Mucosa of stomach (tissue), 1 donor: ENCODE data around the gene CTSA.

ENCODE experiments used
- H3K27me3 ChIP-seq: one replicate; pipeline ENCODE4 v1.7.0; 2013; ENCODE audit warnings: mild to moderate bottlenecking, low read length; ENCODE audit not compliant: control insufficient read depth, insufficient read depth
- H3K36me3 ChIP-seq: one replicate; pipeline ENCODE4 v1.7.0; 2013; ENCODE audit warnings: low read length; ENCODE audit not compliant: control insufficient read depth, insufficient read depth
- H3K4me1 ChIP-seq: one replicate; pipeline ENCODE4 v1.7.0; 2013; ENCODE audit warnings: mild to moderate bottlenecking, low read length; ENCODE audit not compliant: control insufficient read depth, insufficient read depth
- H3K4me3 ChIP-seq: one replicate; pipeline ENCODE4 v1.7.0; 2013; ENCODE audit warnings: low read length
- H3K9ac ChIP-seq: one replicate; pipeline ENCODE4 v1.7.0; 2013; ENCODE audit warnings: mild to moderate bottlenecking, low read length, moderate library complexity
- H3K9me3 ChIP-seq: one replicate; pipeline ENCODE4 v1.7.0; 2013; ENCODE audit warnings: mild to moderate bottlenecking, low read length, moderate library complexity; ENCODE audit not compliant: control insufficient read depth
- donor health status: Pancreatic carcinoma.

Gene CTSA

GRCh38 chr20:45902199-45902701 is 11.1 kb downstream of the CTSA start:
- H3K9ac ChIP-seq, result no peak overlapping the region
- peaks cover under 1% of the 10 kb centered on the region for H3K36me3 ChIP-seq
- H3K4me3 ChIP-seq, result no peak overlapping the region
- H3K9me3 ChIP-seq, result no peaks in the 10 kb centered on the region
- H3K27me3 ChIP-seq, result no peaks in the 10 kb centered on the region
- no peaks in the 10 kb centered on the region for H3K4me1 ChIP-seq

DNA sequence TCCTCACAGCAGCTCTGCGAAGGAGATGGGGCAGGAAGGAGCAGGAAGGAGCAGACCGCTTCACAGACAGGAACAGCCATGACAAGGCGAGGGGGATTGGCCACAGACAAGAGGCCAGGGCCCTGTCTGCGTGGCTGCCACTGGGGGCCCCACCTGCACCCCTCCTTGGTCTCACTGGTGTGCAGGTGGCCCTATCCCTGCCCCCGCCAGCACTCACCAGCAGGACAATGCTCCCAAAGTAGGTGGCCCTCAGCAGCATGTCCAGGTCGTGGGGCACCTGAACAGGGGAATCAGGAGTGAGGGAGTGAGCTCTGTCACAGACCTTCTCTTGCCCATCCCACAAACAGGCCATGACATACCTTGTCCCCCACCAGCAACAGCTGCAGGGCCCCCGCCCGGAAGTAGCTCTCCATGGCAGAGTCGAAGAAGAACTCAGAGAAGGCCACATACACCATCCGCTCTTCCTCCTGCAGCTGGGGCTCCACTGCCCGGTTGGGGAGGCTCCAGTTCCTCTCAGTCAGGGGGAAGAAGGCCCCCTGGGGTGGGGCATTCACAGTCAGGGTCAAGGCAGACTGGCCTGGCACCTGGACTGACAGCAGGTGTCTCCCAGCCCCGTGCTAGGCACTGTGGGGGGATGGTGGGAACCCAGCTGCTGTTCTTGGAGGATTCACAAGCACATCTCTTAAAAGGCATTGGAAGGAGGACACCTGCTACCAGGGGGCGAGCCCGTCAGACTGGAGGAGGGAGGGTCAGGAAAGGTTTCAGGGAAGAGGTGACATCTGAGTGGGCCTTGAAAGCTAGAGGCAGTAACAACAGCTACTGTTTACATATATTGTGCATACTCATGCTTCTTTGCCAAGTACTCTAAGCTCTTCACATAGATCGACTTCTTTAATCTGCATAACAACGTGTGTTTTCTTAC is 13.7 kb downstream of the CTSA start:
- H3K4me1 ChIP-seq, result no peaks in the 10 kb centered on the region

GRCh38 chr20:45905505-45906079 is 14.5 kb downstream of the CTSA start:
- H3K9ac ChIP-seq, result no peak overlapping the region
- H3K4me3 ChIP-seq, result no peak overlapping the region
- H3K9me3 ChIP-seq, result no peaks in the 10 kb centered on the region
- no peaks in the 10 kb centered on the region for H3K36me3 ChIP-seq
- H3K27me3 ChIP-seq, result no peaks in the 10 kb centered on the region
- H3K4me1 ChIP-seq, result no peaks in the 10 kb centered on the region

More for the DNA sequence above, 13.7 kb downstream of the CTSA start:
- Histone ChIP-seq H3K27me3 (no peaks in the 10 kb centered on the region), H3K9ac (no peak overlapping the region), H3K36me3 (no peaks in the 10 kb centered on the region), H3K4me3 (no peak overlapping the region), H3K9me3 (no peaks in the 10 kb centered on the region)

DNA sequence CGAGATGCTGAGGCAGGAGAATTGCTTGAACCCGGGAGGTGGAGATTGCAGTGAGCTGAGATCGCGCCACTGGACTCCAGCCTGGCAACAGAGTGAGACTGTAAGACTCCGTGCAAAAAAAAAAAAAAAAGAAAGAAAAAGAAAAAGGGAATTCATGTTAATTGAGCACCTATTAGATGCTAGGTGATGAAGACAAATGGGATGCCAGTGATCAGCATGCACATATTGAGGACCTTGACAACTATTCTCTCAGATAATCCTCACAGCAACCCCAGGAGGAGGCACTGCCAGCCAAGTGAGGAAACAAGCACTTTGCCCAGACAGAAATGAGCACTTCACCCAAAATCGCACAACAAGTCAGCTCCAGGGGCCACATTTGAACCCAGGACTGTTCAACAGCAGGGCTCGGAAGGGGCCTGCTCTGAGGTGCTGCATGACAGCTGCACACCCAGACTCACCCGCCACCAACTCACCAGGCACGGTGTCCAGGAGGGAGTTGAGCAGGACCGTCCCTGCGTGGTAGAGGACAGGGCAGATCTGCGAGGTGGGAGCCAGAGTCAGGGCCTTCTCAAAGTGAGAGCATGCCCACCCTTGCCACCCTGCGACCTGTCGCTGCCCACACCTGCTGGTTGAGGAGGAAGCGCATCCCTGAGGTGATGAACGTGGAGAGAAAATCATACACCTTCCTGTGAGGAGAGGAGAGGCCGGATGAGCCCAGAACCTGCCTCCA is 16.2 kb downstream of the CTSA start:
- Histone ChIP-seq H3K9ac (no peak overlapping the region), H3K4me3 (no peak overlapping the region), H3K36me3 (no peaks in the 10 kb centered on the region), H3K27me3 (no peaks in the 10 kb centered on the region), H3K4me1 (peaks cover 12% of the 10 kb centered on the region), H3K9me3 (no peaks in the 10 kb centered on the region)

DNA sequence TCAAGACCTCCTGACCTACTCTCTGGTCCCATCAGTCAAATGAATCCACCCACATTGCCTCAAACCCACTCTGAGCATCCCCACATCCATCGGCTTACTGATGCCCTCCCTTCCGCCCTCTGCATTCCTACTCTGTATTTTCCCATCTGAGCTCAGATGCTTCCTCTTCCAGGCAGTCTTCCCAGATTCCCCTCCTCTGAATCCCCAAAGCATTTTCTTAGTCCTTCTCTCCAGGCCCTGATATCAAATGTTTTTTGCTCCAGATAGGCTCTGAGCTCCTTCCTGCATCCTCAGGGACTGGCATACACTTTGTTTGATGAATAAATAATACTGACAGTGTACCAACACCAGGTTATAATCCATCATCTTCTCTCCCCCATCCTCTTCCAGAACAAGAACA is 16.9 kb downstream of the CTSA start:
- H3K27me3 ChIP-seq, result no peaks in the 10 kb centered on the region
- H3K36me3 ChIP-seq, result no peaks in the 10 kb centered on the region
- H3K9me3 ChIP-seq, result no peaks in the 10 kb centered on the region
- peaks cover 15% of the 10 kb centered on the region for H3K4me1 ChIP-seq
- no peak overlapping the region for H3K4me3 ChIP-seq
- no peak overlapping the region for H3K9ac ChIP-seq

- no peak overlapping the region for H3K4me3 ChIP-seq
Observed at GRCh38 chr20:45909336-45909808, 18.2 kb downstream of the CTSA start.

GRCh38 chr20:45909817-45910669 is 18.9 kb downstream of the CTSA start:
- Histone ChIP-seq H3K9me3 (no peaks in the 10 kb centered on the region), H3K9ac (no peak overlapping the region), H3K36me3 (no peaks in the 10 kb centered on the region), H3K4me3 (no peak overlapping the region), H3K4me1 (peaks cover 24% of the 10 kb centered on the region), H3K27me3 (no peaks in the 10 kb centered on the region)

More at GRCh38 chr20:45909336-45909808, 18.2 kb downstream of the CTSA start:
- H3K27me3 ChIP-seq, result no peaks in the 10 kb centered on the region
- no peak overlapping the region for H3K9ac ChIP-seq
- peaks cover 18% of the 10 kb centered on the region for H3K4me1 ChIP-seq
- H3K36me3 ChIP-seq, result no peaks in the 10 kb centered on the region
- H3K9me3 ChIP-seq, result no peaks in the 10 kb centered on the region

DNA sequence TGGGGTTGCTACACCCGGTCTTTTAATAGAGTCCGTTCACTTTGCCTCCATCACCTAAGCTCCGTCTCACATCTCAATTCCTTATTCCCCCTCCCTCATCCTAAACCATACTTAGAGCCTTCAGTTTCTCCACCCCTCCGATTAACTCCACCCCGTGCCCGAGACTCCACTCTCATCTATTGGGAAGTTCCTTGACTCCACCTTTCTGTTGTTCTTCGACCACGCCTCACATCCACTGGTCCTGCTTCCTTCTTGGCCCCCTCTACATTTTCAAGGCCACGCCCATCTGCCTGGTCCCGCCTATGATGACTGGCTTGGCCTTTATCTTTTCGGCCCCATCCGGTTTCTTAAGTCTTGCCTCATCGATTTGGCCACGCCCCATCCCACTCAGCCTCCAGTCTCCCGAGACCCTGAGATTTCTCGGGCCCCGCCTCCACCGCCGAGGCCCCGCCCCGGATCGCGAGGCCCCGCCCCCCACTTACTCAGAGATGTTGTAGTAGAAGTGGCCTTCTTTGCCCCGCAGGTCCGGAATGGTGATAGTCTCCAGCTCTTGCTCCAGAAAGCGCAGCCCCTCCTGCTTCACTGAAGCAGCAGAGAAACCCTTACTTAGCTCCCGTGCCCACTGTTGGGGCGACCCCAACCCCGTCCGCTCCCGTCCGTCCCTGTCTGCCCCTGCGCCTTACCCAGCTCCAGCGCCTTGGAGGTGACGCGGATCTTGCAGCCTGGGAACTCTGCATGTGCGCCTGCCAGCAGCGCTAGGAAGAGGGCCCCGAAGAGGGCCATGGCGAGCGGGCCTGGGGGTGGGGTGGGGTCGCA is 19.7 kb downstream of the CTSA start:
- Histone ChIP-seq H3K4me3 (peak overlapping the region; percentile 23), H3K9ac (peak overlapping the region; percentile 52), H3K36me3 (no peaks in the 10 kb centered on the region), H3K9me3 (no peaks in the 10 kb centered on the region), H3K4me1 (peaks cover 24% of the 10 kb centered on the region), H3K27me3 (no peaks in the 10 kb centered on the region)

GRCh38 chr20:45911486-45912343 is 20.6 kb downstream of the CTSA start, which contains the start of gene PLTP:
PLTP (minus strand) TSS chr20:45912155; CDS start chr20:45911452, 703 bp downstream.
- Histone ChIP-seq H3K4me3 (peak within 1 kb of the TSS; percentile 23), H3K36me3 (no peaks in the 10 kb centered on the region), H3K4me1 (peaks cover 24% of the 10 kb centered on the region), H3K27me3 (no peaks in the 10 kb centered on the region), H3K9me3 (no peaks in the 10 kb centered on the region), H3K9ac (peak within 1 kb of the TSS; percentile 52)

DNA sequence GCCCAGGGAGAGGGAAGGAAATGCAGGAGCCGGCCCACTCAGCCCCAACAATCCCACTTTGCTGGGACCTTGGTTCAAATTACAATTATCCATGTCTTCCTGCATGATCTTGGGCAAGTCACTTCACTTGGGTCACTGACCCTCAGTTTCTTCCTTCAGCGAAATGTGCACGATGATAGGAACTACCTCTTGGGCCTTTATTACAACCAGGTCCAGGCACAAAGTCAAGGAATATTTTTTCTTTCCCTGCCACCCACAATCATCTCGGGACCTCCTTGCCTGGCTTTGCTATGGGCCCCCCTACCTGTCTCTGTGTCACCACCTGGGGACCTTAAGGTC is 21.2 kb downstream of the CTSA start:
- Histone ChIP-seq H3K4me3 (no peak overlapping the region), H3K36me3 (no peaks in the 10 kb centered on the region), H3K27me3 (no peaks in the 10 kb centered on the region), H3K9me3 (no peaks in the 10 kb centered on the region), H3K4me1 (peaks cover 24% of the 10 kb centered on the region), H3K9ac (peak overlapping the region; percentile 34)
